GM12878 (cell line): Measurements from ENCODE around the gene U2AF2. TPM values are rescaled to one million over a fixed set of nuclear protein-coding genes. Genes with fewer than 3 reads are reported as not detected.

Experiments used
- ATAC-seq: fragments of 200-7000 bp; cut with Tn5 transposase; 3 replicates; pipeline ENCODE4 v1.9.1; 2020; ENCODE audit warnings: mild to moderate bottlenecking, moderate library complexity
- BruUV-seq: library from RNA; stranded (reverse); fragments of 400-500 nt; replicated peaks from 2 replicates; lab custom pipeline; 2021; lab: Mats Ljungman, UMichigan
- CTCF ChIA-PET: fragments of 300-600 bp; sonication (Branson Sonifier 250); formaldehyde crosslinking; extraction: SDS; loops from one replicate; lab custom pipeline; 2021; ENCODE audit warnings: inconsistent platforms; lab: Yijun Ruan, JAX
- POLR2A ChIA-PET: fragments of 350-600 bp; formaldehyde crosslinking; extraction: SDS; loops from one replicate; lab custom pipeline; 2021; ENCODE audit warnings: inconsistent platforms; lab: Charles Lee
- RAD21 ChIA-PET: fragments of 300-600 bp; sonication (Branson Sonifier 250); formaldehyde crosslinking; loops from one replicate; lab custom pipeline; 2023; ENCODE audit warnings: antibody characterized with exemption; ENCODE audit not compliant: unreplicated experiment; lab: Charles Lee
- SMC1A ChIA-PET: fragments of 300-600 bp; sonication (Branson Sonifier 250); formaldehyde crosslinking; loops from one replicate; lab custom pipeline; 2023; ENCODE audit not compliant: unreplicated experiment, uncharacterized antibody; lab: Charles Lee
- DNase-seq: peaks from one replicate; pipeline ENCODE4 v3.0.0-alpha.2; 2011; ENCODE audit warnings: low read depth, low spot score
- FAIRE-seq: peaks from 3 replicates; lab custom pipeline; 2011; peaks lifted over from hg19 to GRCh38; lab: Jason Lieb, UNC
- H2AFZ ChIP-seq: 2 replicates; pipeline ENCODE4 v1.6.0; 2011; ENCODE audit warnings: low read depth, low read length, control low read depth; ENCODE audit not compliant: control insufficient read depth
- H3K27ac ChIP-seq: 2 replicates; pipeline ENCODE4 v1.5.1; 2011; ENCODE audit warnings: control low read depth; ENCODE audit not compliant: control insufficient read depth, insufficient read depth
- H3K27me3 ChIP-seq, 2 experiments: replicated peaks in 1 of 2; 2 replicates each; pipeline versions ENCODE4 v1.6.0 to v1.6.1; 2011; ENCODE audit warnings: low read length in 1 of 2; ENCODE audit not compliant: control insufficient read depth in 2 of 2, insufficient read depth in 2 of 2
- H3K36me3 ChIP-seq, 2 experiments: 2 replicates each; pipeline ENCODE4 v1.5.1; 2011; ENCODE audit warnings: low read length in 1 of 2; ENCODE audit not compliant: control insufficient read depth in 2 of 2, insufficient read depth in 2 of 2
- H3K4me1 ChIP-seq: 2 replicates; pipeline ENCODE4 v1.6.1; 2011; ENCODE audit warnings: mild to moderate bottlenecking, low read length, moderate library complexity, mixed read lengths; ENCODE audit not compliant: control insufficient read depth, insufficient read depth
- H3K4me2 ChIP-seq: 2 replicates; pipeline ENCODE4 v1.6.0; 2011; ENCODE audit warnings: control low read depth; ENCODE audit not compliant: control insufficient read depth, insufficient read depth
- H3K4me3 ChIP-seq: fragments of 200-600 bp; sonication (generic); 2 replicates; pipeline ENCODE4 v1.5.1; 2016
- H3K79me2 ChIP-seq: 2 replicates; pipeline ENCODE4 v1.6.0; 2011; ENCODE audit warnings: low read length; ENCODE audit not compliant: control insufficient read depth, insufficient read depth
- H3K9ac ChIP-seq: 2 replicates; pipeline ENCODE4 v1.8.0; 2011; ENCODE audit warnings: low read length, control low read depth, mixed read lengths; ENCODE audit not compliant: control insufficient read depth, insufficient read depth
- H3K9me3 ChIP-seq: replicated peaks from 3 replicates; pipeline ENCODE4 v1.5.1; 2011; ENCODE audit warnings: mild to moderate bottlenecking, low read length; ENCODE audit not compliant: control insufficient read depth, insufficient read depth
- H4K20me1 ChIP-seq: 2 replicates; pipeline ENCODE4 v1.6.0; 2011; ENCODE audit not compliant: control insufficient read depth, insufficient read depth
- BCL11A ChIP-seq: IDR thresholded peaks from 2 replicates; pipeline ENCODE4 v1.6.1; 2011; ENCODE audit warnings: low read depth, low read length
- CHD4 ChIP-seq: fragments of 200-600 bp; sonication (generic); IDR thresholded peaks from 2 replicates; pipeline ENCODE4 v1.6.1; 2016; ENCODE audit warnings: mild to moderate bottlenecking
- GATAD2B ChIP-seq: fragments of 450-650 bp; conservative IDR thresholded peaks from 2 replicates; pipeline ENCODE4 v1.6.1; 2017; ENCODE audit warnings: low read depth, mild to moderate bottlenecking, moderate library complexity
- JUNB ChIP-seq: IDR thresholded peaks from 2 replicates; pipeline ENCODE4 v1.6.1; 2016; ENCODE audit warnings: antibody characterized with exemption, mild to moderate bottlenecking
- POLR2A ChIP-seq: IDR thresholded peaks from 2 replicates; pipeline ENCODE4 v1.6.1; 2011; ENCODE audit warnings: low read depth, mild to moderate bottlenecking, low read length
- ZNF622 ChIP-seq: fragments of 450-650 bp; IDR thresholded peaks from 2 replicates; pipeline ENCODE4 v1.6.1; 2017; ENCODE audit warnings: mild to moderate bottlenecking, inconsistent platforms
- WGBS: methylation state at CpG from one replicate; pipeline ENCODE4 v1.1.6; 2016; ENCODE audit warnings: low lambda C conversion rate; ENCODE audit not compliant: insufficient replicate concordance, insufficient coverage; ENCODE audit errors: missing lambda C conversion rate; 5-methylcytosine and 5-hydroxymethylcytosine counted together
- in situ Hi-C: fragments of 300-500 bp; cut with MboI; formaldehyde crosslinking; loops from 9 replicates; pipeline ENCODE4 v1.14.3; 2018; ENCODE audit warnings: mixed read lengths
- intact Hi-C: fragments of 100-400 bp; cut with micrococcal nuclease; formaldehyde crosslinking; loops from one replicate; pipeline ENCODE4 v1.14.2; 2022; ENCODE audit not compliant: unreplicated experiment
- polyA plus RNA-seq, 11 experiments: library from polyadenylated mRNA; depleted of rRNA in 4 of 11; unstranded in 6 of 11; stranded (reverse) in 5 of 11; fragments of >200 nt; fragmentation: Nextera tagmentation in 4 of 11; fragmentation: Illumina TruSeq in 1 of 11; extraction: Ambion mirVana in 4 of 11; extraction: Trizol in 1 of 11; gene quantifications; 1 replicate in 1 of 11; 2 replicates in 10 of 11; pipeline versions ENCODE4 v1.2.1 to v1.2.3, GENCODE V29; 2011 to 2016; ENCODE audit warnings: inconsistent platforms in 2 of 11, missing spikeins in 2 of 11, low read depth in 1 of 11
- total RNA-seq, 4 experiments: library from RNA; depleted of rRNA in 3 of 4; stranded (reverse); fragments of >200 nt in 3 of 4; fragmentation: Illumina TruSeq in 1 of 4; extraction: Trizol in 1 of 4; gene quantifications; 2 replicates each; pipeline versions ENCODE4 v1.2.1 to v1.2.3, GENCODE V29; 2013 to 2021
- TF ChIP-seq, protein P1 (sequence below): IDR thresholded peaks from 2 replicates; pipeline ENCODE4 v1.6.1; 2011; ENCODE audit warnings: mild to moderate bottlenecking, low read depth, low read length, moderate library complexity; ENCODE audit not compliant: insufficient replicate concordance
- TF ChIP-seq, protein P2 (sequence below): fragments of 450-650 bp; conservative IDR thresholded peaks from 2 replicates; pipeline ENCODE4 v1.6.1; 2017; ENCODE audit warnings: mild to moderate bottlenecking, moderate library complexity

U2AF2 gene
- total and polyA plus RNA-seq, 10 of the 15 experiments (the other 5 are each of a cell fraction or from before 2014, with no cell fraction given) = 3.0 to 338 (median 130) TPM

DNA sequence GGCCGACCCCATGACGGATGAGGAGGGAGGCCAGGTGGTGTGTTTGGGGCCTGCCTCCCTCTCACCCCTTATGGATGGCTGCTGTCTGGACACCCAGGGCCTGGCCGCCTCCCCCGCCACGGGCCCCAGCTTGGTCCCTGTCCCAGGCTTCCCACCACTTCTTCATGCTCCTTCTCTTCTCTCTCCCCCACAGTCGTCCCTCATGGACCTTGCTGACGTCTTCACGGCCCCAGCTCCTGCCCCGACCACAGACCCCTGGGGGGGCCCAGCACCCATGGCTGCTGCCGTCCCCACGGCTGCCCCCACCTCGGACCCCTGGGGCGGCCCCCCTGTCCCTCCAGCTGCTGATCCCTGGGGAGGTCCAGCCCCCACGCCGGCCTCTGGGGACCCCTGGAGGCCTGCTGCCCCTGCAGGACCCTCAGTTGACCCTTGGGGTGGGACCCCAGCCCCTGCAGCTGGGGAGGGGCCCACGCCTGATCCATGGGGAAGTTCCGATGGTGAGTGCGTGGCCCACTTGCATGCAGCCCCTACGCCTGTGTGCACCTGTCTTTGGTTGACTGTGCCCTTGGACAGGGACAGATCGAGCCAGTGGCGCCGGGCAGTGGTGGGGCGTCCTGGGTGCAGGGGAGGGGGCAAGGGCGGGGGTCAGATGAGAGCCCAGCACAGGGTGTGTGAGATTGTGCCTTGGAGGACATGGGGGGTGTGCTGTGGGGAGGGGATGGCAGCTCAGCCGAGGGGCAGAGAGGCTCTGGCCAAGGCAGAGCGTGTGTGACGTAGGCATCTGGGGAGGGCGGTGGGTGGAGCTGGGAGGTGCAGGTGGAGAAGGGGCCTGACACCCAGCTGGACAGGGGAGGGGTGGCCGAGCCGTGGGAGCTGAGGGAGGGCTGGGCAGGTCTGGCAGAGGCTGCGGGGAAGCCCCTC is 37.0 kb downstream of the U2AF2 start:
- BruUV-seq = no TSS peak
- no peak for FAIRE-seq
- peaks cover 9 to 46% of the 10 kb centered on the region in 2 experiments; a peak in 3 of 4 replicates for H3K36me3 ChIP-seq
- H3K9me3 ChIP-seq = no peaks in the 10 kb centered on the region
- H2AFZ ChIP-seq = no peak overlapping the region
- ATAC-seq = no peak
- ChIA-PET RAD21 (no interaction called here), CTCF (no interaction called here), POLR2A (no interaction called here), SMC1A (no interaction called here)
- no peak overlapping the region for H3K9ac ChIP-seq
- H3K4me2 ChIP-seq = no peak overlapping the region
- in situ Hi-C loops (no loop called here), intact Hi-C loops (no loop called here)
- WGBS = 97% methylated on average over 23 of the region's 31 CpGs
- H3K79me2 ChIP-seq = no peaks in the 10 kb centered on the region; the same call in 1 of the 2 replicates
- H3K27ac ChIP-seq = no peak overlapping the region
- DNase-seq = no peak
- no peak overlapping the region for H3K4me3 ChIP-seq
- peaks cover 3% of the 10 kb centered on the region; the same call in 1 of the 2 replicates for H4K20me1 ChIP-seq
- no peaks in the 10 kb centered on the region for H3K27me3 ChIP-seq
- TF ChIP-seq, protein P1, sequence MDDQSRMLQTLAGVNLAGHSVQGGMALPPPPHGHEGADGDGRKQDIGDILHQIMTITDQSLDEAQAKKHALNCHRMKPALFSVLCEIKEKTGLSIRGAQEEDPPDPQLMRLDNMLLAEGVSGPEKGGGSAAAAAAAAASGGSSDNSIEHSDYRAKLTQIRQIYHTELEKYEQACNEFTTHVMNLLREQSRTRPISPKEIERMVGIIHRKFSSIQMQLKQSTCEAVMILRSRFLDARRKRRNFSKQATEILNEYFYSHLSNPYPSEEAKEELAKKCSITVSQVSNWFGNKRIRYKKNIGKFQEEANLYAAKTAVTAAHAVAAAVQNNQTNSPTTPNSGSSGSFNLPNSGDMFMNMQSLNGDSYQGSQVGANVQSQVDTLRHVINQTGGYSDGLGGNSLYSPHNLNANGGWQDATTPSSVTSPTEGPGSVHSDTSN = no peak
- TF ChIP-seq JUNB = no peak
- no peak for TF ChIP-seq ZNF622
- TF ChIP-seq POLR2A = 0 out of 2 replicates have a peak, but pooled peaks have one; percentile 41
- no peaks in the 10 kb centered on the region for H3K4me1 ChIP-seq

DNA sequence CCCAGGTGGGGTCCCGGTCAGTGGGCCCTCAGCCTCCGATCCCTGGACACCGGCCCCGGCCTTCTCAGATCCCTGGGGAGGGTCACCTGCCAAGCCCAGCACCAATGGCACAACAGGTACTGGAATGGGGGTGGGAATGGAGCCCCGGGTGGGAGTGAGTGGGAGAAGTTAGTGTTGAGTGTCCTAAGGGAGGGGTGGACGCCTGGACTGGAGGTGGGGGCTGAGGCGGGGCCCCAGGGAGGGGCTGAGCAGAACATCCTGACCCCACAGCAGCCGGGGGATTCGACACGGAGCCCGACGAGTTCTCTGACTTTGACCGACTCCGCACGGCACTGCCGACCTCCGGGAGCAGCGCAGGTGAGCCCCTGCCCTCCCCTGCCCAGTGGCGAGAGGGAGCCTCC is 37.8 kb downstream of the U2AF2 start:
- H3K79me2 ChIP-seq = no peaks in the 10 kb centered on the region; the same call in 1 of the 2 replicates
- no peak overlapping the region for H3K9ac ChIP-seq
- ChIA-PET RAD21 (no interaction called here), CTCF (no interaction called here), SMC1A (no interaction called here)
- no peaks in the 10 kb centered on the region for H3K4me1 ChIP-seq
- FAIRE-seq = no peak
- TF ChIP-seq GATAD2B (no peak), BCL11A (no peak), CHD4 (no peak)
- TF ChIP-seq, protein P2, sequence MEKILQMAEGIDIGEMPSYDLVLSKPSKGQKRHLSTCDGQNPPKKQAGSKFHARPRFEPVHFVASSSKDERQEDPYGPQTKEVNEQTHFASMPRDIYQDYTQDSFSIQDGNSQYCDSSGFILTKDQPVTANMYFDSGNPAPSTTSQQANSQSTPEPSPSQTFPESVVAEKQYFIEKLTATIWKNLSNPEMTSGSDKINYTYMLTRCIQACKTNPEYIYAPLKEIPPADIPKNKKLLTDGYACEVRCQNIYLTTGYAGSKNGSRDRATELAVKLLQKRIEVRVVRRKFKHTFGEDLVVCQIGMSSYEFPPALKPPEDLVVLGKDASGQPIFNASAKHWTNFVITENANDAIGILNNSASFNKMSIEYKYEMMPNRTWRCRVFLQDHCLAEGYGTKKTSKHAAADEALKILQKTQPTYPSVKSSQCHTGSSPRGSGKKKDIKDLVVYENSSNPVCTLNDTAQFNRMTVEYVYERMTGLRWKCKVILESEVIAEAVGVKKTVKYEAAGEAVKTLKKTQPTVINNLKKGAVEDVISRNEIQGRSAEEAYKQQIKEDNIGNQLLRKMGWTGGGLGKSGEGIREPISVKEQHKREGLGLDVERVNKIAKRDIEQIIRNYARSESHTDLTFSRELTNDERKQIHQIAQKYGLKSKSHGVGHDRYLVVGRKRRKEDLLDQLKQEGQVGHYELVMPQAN = no peak
- TF ChIP-seq, all 136 proteins: peak for 0
- no peak overlapping the region for H2AFZ ChIP-seq
- POLR2A ChIA-PET = no interaction called here
- intact Hi-C loops (no loop called here), in situ Hi-C loops (no loop called here)
- H3K4me3 ChIP-seq = no peak overlapping the region
- H3K36me3 ChIP-seq = peaks cover 9 to 43% of the 10 kb centered on the region in 2 experiments; a peak in 3 of 4 replicates
- BruUV-seq = no TSS peak
- H4K20me1 ChIP-seq = peaks cover 3% of the 10 kb centered on the region; the same call in 1 of the 2 replicates
- ATAC-seq (no peak), DNase-seq (no peak)
- no peak overlapping the region for H3K27ac ChIP-seq
- no peaks in the 10 kb centered on the region for H3K9me3 ChIP-seq
- 92% methylated on average over 14 of the region's 19 CpGs for WGBS
- H3K4me2 ChIP-seq = no peak overlapping the region
- no peaks in the 10 kb centered on the region for H3K27me3 ChIP-seq
